Activated T-helper 2 cell treated with anti-CD3 and anti-CD28 coated beads, Interferon-gamma antibody, Interleukin-2, Interleukin-4, amounts not matched to agents 10 μg/mL and 5 μg/mL and 100 μg/mL, durations not matched to agents 14 hours and 24 hours and 36 hours (primary cell): Measurements from ENCODE around the gene B9D2. TPM values are rescaled to one million over a fixed set of nuclear protein-coding genes. Genes with fewer than 3 reads are reported as not detected.

Source experiments
- DNase-seq: peaks from one replicate; pipeline ENCODE4 v3.0.0; 2021; ENCODE audit warnings: low spot score
- H3K27ac Mint-ChIP-seq: one replicate; pipeline ENCODE4 v1.8.0; 2021; ENCODE audit warnings: mixed read lengths
- H3K27me3 Mint-ChIP-seq: one replicate; pipeline ENCODE4 v1.8.0; 2021; ENCODE audit warnings: low read depth, mixed read lengths
- H3K36me3 Mint-ChIP-seq: one replicate; pipeline ENCODE4 v1.8.0; 2021; ENCODE audit warnings: low read depth, mixed read lengths
- H3K4me1 Mint-ChIP-seq: one replicate; pipeline ENCODE4 v1.8.0; 2021; ENCODE audit warnings: low read depth, mixed read lengths
- H3K4me3 Mint-ChIP-seq: one replicate; pipeline ENCODE4 v1.8.0; 2021; ENCODE audit warnings: low read depth, mild to moderate bottlenecking, moderate library complexity, mixed read lengths
- H3K9me3 Mint-ChIP-seq: one replicate; pipeline ENCODE4 v1.8.0; 2021; ENCODE audit warnings: mixed read lengths
- intact Hi-C: fragments of 100-400 bp; cut with micrococcal nuclease; formaldehyde crosslinking; loops from one replicate; pipeline ENCODE4 v1.15.1; 2023
- total RNA-seq: library from RNA; stranded (reverse); gene quantifications from 2 replicates; pipeline ENCODE4 v1.2.3, GENCODE V29; 2022

B9D2 gene
- total RNA-seq, 1 donor from 2014 or later: 6.2 TPM

GRCh38 chr19:41307090-41307875, 56.7 kb downstream of the B9D2 start:
- intact Hi-C loops: loop anchor here (5.0 kb wide), 1 partner anchor 255 kb away; no protein-coding TSS in a partner anchor
- H3K27me3 Mint-ChIP-seq: no peaks in the 10 kb centered on the region
- peaks cover 72% of the 10 kb centered on the region for H3K36me3 Mint-ChIP-seq
- peak overlapping the region; percentile 96 for H3K27ac Mint-ChIP-seq
- no peaks in the 10 kb centered on the region for H3K9me3 Mint-ChIP-seq
- no peak for DNase-seq
- peak overlapping the region; percentile 69 for H3K4me3 Mint-ChIP-seq
- peaks cover 71% of the 10 kb centered on the region for H3K4me1 Mint-ChIP-seq

- Mint-ChIP-seq H3K4me3 (peak overlapping the region; percentile 69), H3K4me1 (peaks cover 74% of the 10 kb centered on the region), H3K9me3 (no peaks in the 10 kb centered on the region), H3K27me3 (no peaks in the 10 kb centered on the region), H3K27ac (peak overlapping the region; percentile 96), H3K36me3 (peaks cover 73% of the 10 kb centered on the region)
- intact Hi-C loops: loop anchor here (5.0 kb wide), 1 partner anchor 256 kb away; no protein-coding TSS in a partner anchor
- no peak for DNase-seq
Observed at GRCh38 chr19:41305927-41306793, 57.8 kb downstream of the B9D2 start.

DNA sequence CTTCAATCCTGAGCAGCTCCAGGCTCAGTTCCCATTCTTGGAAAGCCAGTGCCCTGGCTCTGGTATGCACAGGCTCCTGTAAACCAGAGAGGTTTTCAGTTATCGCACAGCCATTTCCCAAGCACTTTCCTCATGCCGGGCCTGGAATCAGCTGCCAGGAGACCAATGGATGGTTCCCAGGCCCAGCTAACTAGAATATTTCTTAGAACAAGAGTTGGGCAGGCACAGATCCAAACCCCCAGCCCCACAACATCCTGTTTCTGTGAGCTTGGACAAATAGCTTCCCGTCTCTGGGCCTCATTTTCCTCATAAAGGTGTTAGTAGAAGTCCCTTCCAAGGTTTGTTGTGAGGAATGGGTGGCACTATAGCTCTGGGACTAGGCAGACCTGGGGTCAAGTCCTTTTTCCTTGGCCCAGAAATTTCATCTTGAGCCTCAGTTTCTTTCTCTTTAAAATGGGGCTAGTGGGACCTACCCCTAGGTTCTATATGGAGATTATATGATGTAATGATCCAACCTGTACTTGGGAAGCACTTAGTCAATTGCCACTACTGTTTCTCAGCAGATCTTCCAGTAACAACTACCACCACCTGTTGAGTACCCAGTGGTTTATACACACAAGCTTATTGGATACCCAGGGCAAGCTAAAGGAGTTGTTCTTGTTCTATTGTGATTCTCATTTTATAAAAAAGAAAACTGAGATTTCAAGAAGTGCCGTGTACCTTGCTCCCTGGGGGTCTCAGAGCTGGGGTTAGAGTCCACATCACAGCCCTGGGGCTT, 59.1 kb downstream of the B9D2 start:
- no peaks in the 10 kb centered on the region for H3K27me3 Mint-ChIP-seq
- H3K4me3 Mint-ChIP-seq: peak overlapping the region; percentile 66
- H3K27ac Mint-ChIP-seq: peak overlapping the region; percentile 80
- intact Hi-C loops: loop anchor here (5.0 kb wide), 1 partner anchor 257 kb away; no protein-coding TSS in a partner anchor
- no peak for DNase-seq
- peaks cover 81% of the 10 kb centered on the region for H3K4me1 Mint-ChIP-seq
- no peaks in the 10 kb centered on the region for H3K9me3 Mint-ChIP-seq
- H3K36me3 Mint-ChIP-seq: peaks cover 79% of the 10 kb centered on the region

Other genes starting within 250 kb of the B9D2 start
- not detected in 2 replicates for gene CYP2F1, start 249.7 kb downstream of the B9D2 start, total RNA-seq
- 0.34 and 1.2 TPM in 2 replicates for gene CYP2S1, start 170.9 kb downstream of the B9D2 start, total RNA-seq
- gene AXL, start 144.9 kb downstream of the B9D2 start, total RNA-seq: 0.21 and 0.50 TPM in 2 replicates
- gene HNRNPUL1, start 99.8 kb downstream of the B9D2 start, total RNA-seq: 283 and 294 TPM in 2 replicates
- gene CCDC97, start 54.0 kb downstream of the B9D2 start, total RNA-seq: 33.5 and 34.4 TPM in 2 replicates
- gene TGFB1, start 10.2 kb downstream of the B9D2 start, total RNA-seq: 125 and 126 TPM in 2 replicates
- 4.2 and 4.8 TPM in 2 replicates for gene TMEM91, start 12.4 kb upstream of the B9D2 start, total RNA-seq
- 50.4 and 54.3 TPM in 2 replicates for gene EXOSC5, start 33.2 kb upstream of the B9D2 start, total RNA-seq
- 18.9 and 20.5 TPM in 2 replicates for gene BCKDHA, start 33.7 kb upstream of the B9D2 start, total RNA-seq
- 0.96 and 0.97 TPM in 2 replicates for gene B3GNT8, start 63.2 kb upstream of the B9D2 start, total RNA-seq
- gene DMAC2, start 75.8 kb upstream of the B9D2 start, total RNA-seq: 58.3 and 60.8 TPM in 2 replicates
- gene ERICH4, start 79.0 kb upstream of the B9D2 start, total RNA-seq: not detected in 2 replicates
- gene CEACAM21, start 212.0 kb upstream of the B9D2 start, total RNA-seq: 16.6 and 19.4 TPM in 2 replicates